Spleen (tissue), 7 donors: ENCODE results near the gene TMEM245.

Experiments used
- CTCF ChIP-seq, 11 experiments: fragments of 200-600 bp in 7 of 11; fragments of 450-650 bp in 4 of 11; sonication (generic) in 4 of 11; IDR thresholded peaks in 8 of 11; conservative IDR thresholded peaks in 3 of 11; 1 replicate in 7 of 11; 2 replicates in 4 of 11; pipeline versions ENCODE4 v1.4.0 to v1.8.0; 2016 to 2021; ENCODE audit warnings: antibody characterized with exemption in 11 of 11, inconsistent platforms in 4 of 11, mild to moderate bottlenecking in 1 of 11
- POLR2AphosphoS5 ChIP-seq, 3 donors: sonication (generic); formaldehyde crosslinking; IDR thresholded peaks; one replicate each; pipeline ENCODE4 v1.5.1; 2017; ENCODE audit warnings: antibody characterized with exemption in 3 of 3
- donor health status: DM: no; HTN: no; CAD: no; lungs with moderate emphysema.
- donor health status: DM: no; HTN: no; CAD: no.
- donor health status: DM: no; HTN: no; CAD: no.

- no peak for TF ChIP-seq CTCF (IDR thresholded peaks at IDR 0.05 in 8 of 11, conservative IDR thresholded peaks at IDR 0.05 in 3 of 11)
- TF ChIP-seq POLR2AphosphoS5 (IDR thresholded peaks at IDR 0.05): no peak
Observed at GRCh38 chr9:109026306-109026705, 93.4 kb downstream of the TMEM245 start.
